Activated naive CD4-positive, alpha-beta T cell (primary cell): ENCODE results near the gene PSMD6.

Experiments used
- DNase-seq, 4 experiments: peaks; one replicate each; lab custom pipeline; 2025; lab: John Stamatoyannopoulos, UW

PSMD6 gene

GRCh38 chr3:63976872-63977200 lies 46.5 kb downstream of the PSMD6 start:
- no peak for DNase-seq

GRCh38 chr3:63976161-63976871 lies 47.0 kb downstream of the PSMD6 start:
- DNase-seq: no peak

GRCh38 chr3:63975723-63976122 lies 47.6 kb downstream of the PSMD6 start:
- no peak for DNase-seq

- DNase-seq: no peak
Observed at GRCh38 chr3:63974451-63974850, 48.8 kb downstream of the PSMD6 start.

GRCh38 chr3:63973406-63973805 lies 49.9 kb downstream of the PSMD6 start:
- DNase-seq: no peak

GRCh38 chr3:63972987-63973386 lies 50.3 kb downstream of the PSMD6 start:
- DNase-seq: no peak

GRCh38 chr3:63972196-63972595 lies 51.1 kb downstream of the PSMD6 start:
- no peak for DNase-seq

GRCh38 chr3:63970631-63971475 lies 52.4 kb downstream of the PSMD6 start:
- no peak for DNase-seq

- no peak for DNase-seq
Observed at GRCh38 chr3:63969876-63970275, 53.4 kb downstream of the PSMD6 start.

GRCh38 chr3:63968612-63969350 lies 54.5 kb downstream of the PSMD6 start:
- no peak for DNase-seq

GRCh38 chr3:63967675-63968611 lies 55.4 kb downstream of the PSMD6 start:
- peak in 2 of 4 experiments; percentile 31 for DNase-seq

- no peak for DNase-seq
Observed at GRCh38 chr3:63966871-63967270, 56.4 kb downstream of the PSMD6 start.

GRCh38 chr3:63966007-63966406 lies 57.3 kb downstream of the PSMD6 start:
- DNase-seq: no peak

- no peak for DNase-seq
Observed at GRCh38 chr3:63964681-63965485, 58.4 kb downstream of the PSMD6 start.

GRCh38 chr3:63963496-63963895 lies 59.8 kb downstream of the PSMD6 start:
- no peak for DNase-seq

- DNase-seq: no peak
Observed at GRCh38 chr3:63961891-63962290, 61.4 kb downstream of the PSMD6 start.
